Body of pancreas (tissue), 4 donors: ENCODE measurements around the gene UBE2E2. TPM values are rescaled to one million over a fixed set of nuclear protein-coding genes. Genes with fewer than 3 reads are reported as not detected.

ENCODE experiments used
- ATAC-seq: fragments of 150-250 bp; one replicate; pipeline ENCODE4 v1.9.1; 2016
- DNase-seq, 4 donors: peaks; one replicate each; pipeline ENCODE4 v3.0.0-alpha.2; 2019
- H3K27ac ChIP-seq, 4 donors: fragments of 200-600 bp; sonication (generic); 1 replicate in 3 of 4; 2 replicates in 1 of 4; pipeline versions ENCODE4 v1.5.1 to v1.6.1; 2016 to 2019; ENCODE audit warnings: mild to moderate bottlenecking in 1 of 4, mixed read lengths in 1 of 4, moderate library complexity in 1 of 4
- H3K27me3 ChIP-seq, 2 donors: fragments of 200-600 bp; sonication (generic); one replicate each; pipeline ENCODE4 v1.6.0; 2016; ENCODE audit warnings: mild to moderate bottlenecking in 1 of 2
- H3K36me3 ChIP-seq, 2 donors: fragments of 200-600 bp; sonication (generic); replicated peaks in 1 of 2; 2 replicates each; pipeline ENCODE4 v1.5.1; 2016; ENCODE audit warnings: low read depth in 2 of 2; ENCODE audit not compliant: insufficient read depth in 1 of 2
- H3K4me1 ChIP-seq: fragments of 200-600 bp; sonication (generic); one replicate; pipeline ENCODE4 v1.6.0; 2016
- H3K4me3 ChIP-seq, 2 donors: fragments of 200-600 bp; sonication (generic); 1 replicate in 1 of 2; 2 replicates in 1 of 2; pipeline ENCODE4 v1.5.1; 2016 to 2019
- H3K9me3 ChIP-seq, 3 donors: fragments of 200-600 bp; sonication (generic); 1 replicate in 2 of 3; 2 replicates in 1 of 3; pipeline ENCODE4 v1.5.1; 2016
- POLR2A ChIP-seq, 3 donors: fragments of 450-650 bp; IDR thresholded peaks; one replicate each; pipeline ENCODE4 v1.6.1; 2016; ENCODE audit warnings: antibody characterized with exemption in 3 of 3, mild to moderate bottlenecking in 2 of 3
- WGBS, 2 donors: methylation state at CpG; one replicate each; pipeline ENCODE4 v1.1.5; 2017; 5-methylcytosine and 5-hydroxymethylcytosine counted together
- intact Hi-C: fragments of 100-400 bp; cut with DNase I; formaldehyde crosslinking; loops from one replicate; pipeline ENCODE4 v1.15.1; 2023
- total RNA-seq, 2 donors: library from RNA; depleted of rRNA; stranded (reverse); fragments of >200 nt; gene quantifications; one replicate each; pipeline ENCODE4 v1.1.0, GENCODE V29; 2016
- TF ChIP-seq, protein P1 (sequence below), 7 experiments: fragments of 450-650 bp in 4 of 7; fragments of 200-600 bp in 3 of 7; sonication (generic) in 3 of 7; IDR thresholded peaks; one replicate each; pipeline ENCODE4 v1.5.1; 2016 to 2019; ENCODE audit warnings: antibody characterized with exemption in 7 of 7

Gene UBE2E2
- total RNA-seq, 2 donors from 2014 or later = 7.8 to 23.7 TPM

DNA sequence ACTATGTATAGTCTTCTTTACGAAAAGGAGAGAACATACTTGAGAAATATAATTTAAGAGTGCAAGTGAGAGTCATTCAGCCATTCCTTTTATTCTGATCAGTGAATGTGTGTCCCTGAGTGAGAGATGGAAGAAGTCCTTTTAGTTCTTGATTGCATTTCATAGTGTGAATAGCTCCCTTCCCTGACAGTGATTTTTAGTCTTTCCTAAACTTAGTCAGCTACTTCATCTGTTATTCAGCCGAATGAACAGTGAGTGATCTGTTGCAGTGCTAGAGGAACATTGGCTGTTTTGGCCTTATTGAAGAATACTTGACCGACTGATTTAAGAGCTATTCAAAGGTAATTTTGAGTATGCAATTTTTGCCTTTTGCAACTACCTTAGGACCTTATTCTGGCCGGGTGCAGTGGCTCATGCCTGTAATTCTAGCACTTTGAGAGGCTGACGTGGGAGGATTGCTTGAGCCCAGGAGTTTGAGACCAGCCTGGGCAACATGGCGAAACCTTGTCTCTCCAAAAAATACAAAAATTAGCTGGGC lies 45.5 kb downstream of the UBE2E2 start:
- Histone ChIP-seq H3K36me3 (no peaks in the 10 kb centered on the region), H3K4me3 (no peak overlapping the region), H3K27me3 (no peaks in the 10 kb centered on the region), H3K27ac (no peak overlapping the region), H3K9me3 (no peaks in the 10 kb centered on the region), H3K4me1 (no peaks in the 10 kb centered on the region)
- no peak for TF ChIP-seq POLR2A (IDR thresholded peaks at IDR 0.05)
- TF ChIP-seq, protein P1, sequence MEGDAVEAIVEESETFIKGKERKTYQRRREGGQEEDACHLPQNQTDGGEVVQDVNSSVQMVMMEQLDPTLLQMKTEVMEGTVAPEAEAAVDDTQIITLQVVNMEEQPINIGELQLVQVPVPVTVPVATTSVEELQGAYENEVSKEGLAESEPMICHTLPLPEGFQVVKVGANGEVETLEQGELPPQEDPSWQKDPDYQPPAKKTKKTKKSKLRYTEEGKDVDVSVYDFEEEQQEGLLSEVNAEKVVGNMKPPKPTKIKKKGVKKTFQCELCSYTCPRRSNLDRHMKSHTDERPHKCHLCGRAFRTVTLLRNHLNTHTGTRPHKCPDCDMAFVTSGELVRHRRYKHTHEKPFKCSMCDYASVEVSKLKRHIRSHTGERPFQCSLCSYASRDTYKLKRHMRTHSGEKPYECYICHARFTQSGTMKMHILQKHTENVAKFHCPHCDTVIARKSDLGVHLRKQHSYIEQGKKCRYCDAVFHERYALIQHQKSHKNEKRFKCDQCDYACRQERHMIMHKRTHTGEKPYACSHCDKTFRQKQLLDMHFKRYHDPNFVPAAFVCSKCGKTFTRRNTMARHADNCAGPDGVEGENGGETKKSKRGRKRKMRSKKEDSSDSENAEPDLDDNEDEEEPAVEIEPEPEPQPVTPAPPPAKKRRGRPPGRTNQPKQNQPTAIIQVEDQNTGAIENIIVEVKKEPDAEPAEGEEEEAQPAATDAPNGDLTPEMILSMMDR (IDR thresholded peaks at IDR 0.05) = no peak
- no peak for ATAC-seq
- DNase-seq = no peak
- 92 to 94% methylated on average over 6 of the region's 6 CpGs for WGBS, 2 donors
- intact Hi-C loops = no loop called here

DNA sequence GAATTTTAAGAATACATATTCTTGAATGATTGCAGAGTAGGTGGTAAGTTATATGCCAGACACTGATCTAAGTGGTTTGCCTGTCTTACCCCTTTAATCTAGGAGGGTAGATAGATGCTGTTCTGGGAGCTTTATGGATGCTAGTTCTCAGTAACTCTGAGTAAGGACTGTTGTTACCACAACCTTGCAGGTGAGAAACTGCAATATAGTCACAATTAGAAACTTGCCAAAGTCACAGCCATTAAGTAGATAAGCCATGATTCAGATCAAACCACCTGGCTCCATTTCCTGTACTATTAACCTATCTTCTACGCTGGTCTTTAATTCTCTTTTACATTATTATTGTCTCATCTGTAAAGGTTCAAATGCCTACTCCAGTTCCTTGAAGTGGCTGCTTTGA lies 46.8 kb downstream of the UBE2E2 start:
- H3K4me1 ChIP-seq = peaks cover 9% of the 10 kb centered on the region
- no peak overlapping the region for H3K27ac ChIP-seq
- 45 to 54% methylated on average over 1 of the region's 1 CpG for WGBS, 2 donors
- no peaks in the 10 kb centered on the region for H3K36me3 ChIP-seq
- no peak overlapping the region for H3K4me3 ChIP-seq
- DNase-seq = no peak
- H3K9me3 ChIP-seq = no peaks in the 10 kb centered on the region
- H3K27me3 ChIP-seq = no peaks in the 10 kb centered on the region
- no peak for ATAC-seq
- TF ChIP-seq POLR2A (IDR thresholded peaks at IDR 0.05) = no peak
- TF ChIP-seq, protein P1 (IDR thresholded peaks at IDR 0.05) = no peak
- intact Hi-C loops = no loop called here

DNA sequence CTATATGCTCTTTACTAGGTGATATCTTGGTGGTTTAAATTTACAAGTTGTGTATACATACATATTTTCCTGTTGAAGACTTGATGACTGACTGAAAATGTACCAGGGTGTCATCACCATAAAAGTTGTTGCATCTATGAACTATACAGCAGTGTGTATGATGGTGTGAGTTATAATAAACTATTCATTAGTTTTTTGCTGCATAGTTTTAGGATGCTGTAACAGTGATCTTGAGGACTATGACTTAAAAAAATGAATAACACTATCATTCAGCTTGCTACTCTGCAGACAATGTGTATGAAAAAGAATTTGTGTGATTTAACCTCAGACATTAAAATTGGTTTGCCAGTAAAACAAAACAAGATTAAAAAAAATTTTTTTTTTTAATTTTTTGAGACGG lies 49.0 kb downstream of the UBE2E2 start:
- Histone ChIP-seq H3K27me3 (no peaks in the 10 kb centered on the region), H3K36me3 (no peaks in the 10 kb centered on the region), H3K4me3 (no peak overlapping the region), H3K27ac (no peak overlapping the region), H3K9me3 (no peaks in the 10 kb centered on the region), H3K4me1 (peaks cover 22% of the 10 kb centered on the region)
- WGBS, 2 donors = 92 to 96% methylated on average over 1 of the region's 1 CpG
- no peak for TF ChIP-seq POLR2A (IDR thresholded peaks at IDR 0.05)
- TF ChIP-seq, protein P1 (IDR thresholded peaks at IDR 0.05) = no peak
- no peak for ATAC-seq
- no peak for DNase-seq
- intact Hi-C loops = no loop called here

DNA sequence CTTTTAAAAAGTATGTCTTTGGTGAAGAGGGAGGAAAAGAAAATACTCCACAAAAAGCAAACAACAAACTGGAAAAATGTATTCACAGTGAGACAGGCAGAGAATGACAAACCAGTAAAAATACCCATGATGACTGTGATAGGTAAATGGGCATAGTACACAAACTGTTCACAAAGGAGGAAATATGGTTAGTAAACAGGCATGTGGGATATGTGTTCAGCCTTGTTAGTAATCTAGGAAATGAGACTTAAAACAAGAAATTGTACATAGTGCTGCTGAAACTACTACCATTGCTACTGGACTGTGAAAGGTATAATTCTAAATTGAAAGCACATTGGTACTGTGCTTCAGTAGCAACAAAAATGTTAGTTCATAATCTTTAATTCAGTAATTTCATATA lies 50.1 kb downstream of the UBE2E2 start:
- DNase-seq (no peak), ATAC-seq (no peak)
- TF ChIP-seq, protein P1 (IDR thresholded peaks at IDR 0.05) = no peak
- TF ChIP-seq POLR2A (IDR thresholded peaks at IDR 0.05) = no peak
- Histone ChIP-seq H3K9me3 (no peaks in the 10 kb centered on the region), H3K4me3 (no peak overlapping the region), H3K4me1 (peaks cover 22% of the 10 kb centered on the region), H3K27me3 (no peaks in the 10 kb centered on the region), H3K36me3 (no peaks in the 10 kb centered on the region), H3K27ac (no peak overlapping the region)
- intact Hi-C loops = no loop called here

DNA sequence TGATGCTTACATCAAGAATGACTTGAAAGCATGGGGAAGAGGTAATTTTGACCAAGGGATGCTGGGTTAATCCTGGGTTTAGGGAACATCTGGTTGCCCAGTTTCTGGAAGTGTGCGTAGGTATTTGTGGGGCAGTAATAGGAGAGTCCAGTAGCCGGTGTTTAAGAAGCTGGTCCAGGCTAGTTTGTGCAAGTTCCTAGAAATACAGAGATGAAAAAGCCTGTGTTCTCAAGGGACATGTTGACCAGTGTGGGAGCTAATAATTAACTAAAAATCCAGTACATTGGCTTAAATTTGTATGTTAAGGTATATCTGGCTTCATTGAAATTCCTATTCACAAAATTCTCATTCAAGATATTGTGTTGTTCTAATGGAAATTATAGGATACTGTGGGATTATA lies 51.2 kb downstream of the UBE2E2 start:
- Histone ChIP-seq H3K9me3 (no peaks in the 10 kb centered on the region), H3K36me3 (no peaks in the 10 kb centered on the region), H3K27ac (no peak overlapping the region), H3K4me3 (no peak overlapping the region), H3K27me3 (no peaks in the 10 kb centered on the region), H3K4me1 (peaks cover 22% of the 10 kb centered on the region)
- DNase-seq (no peak), ATAC-seq (no peak)
- no peak for TF ChIP-seq POLR2A (IDR thresholded peaks at IDR 0.05)
- TF ChIP-seq, protein P1 (IDR thresholded peaks at IDR 0.05) = no peak
- intact Hi-C loops = no loop called here
- 44 to 64% methylated on average over 2 of the region's 2 CpGs for WGBS, 2 donors
